ENCODE measurements around the gene MAPK14.

- TF ChIP-seq CTCF (IDR thresholded peaks at IDR 0.05) (no peak), POLR2A (IDR thresholded peaks at IDR 0.05) (no peak)
These were observed 48.8 kb downstream of the MAPK14 start for GRCh38 chr6:36076178-36077063.
